Right atrium auricular region (tissue), 2 donors: ENCODE results near the gene SLIT3. TPM values are rescaled to one million over a fixed set of nuclear protein-coding genes. Genes with fewer than 3 reads are reported as not detected.

Experiments used
- DNase-seq: peaks from one replicate; pipeline ENCODE4 v3.0.0-alpha.2; 2019; ENCODE audit warnings: low spot score
- H3K27ac ChIP-seq, 2 donors: fragments of 200-600 bp; sonication (generic); 1 replicate in 1 of 2; 2 replicates in 1 of 2; pipeline ENCODE4 v1.5.1; 2016 to 2019
- H3K27me3 ChIP-seq, 2 donors: fragments of 200-600 bp; sonication (generic); one replicate each; pipeline versions ENCODE4 v1.5.1 to v1.6.0; 2017 to 2019
- H3K36me3 ChIP-seq: fragments of 200-600 bp; sonication (generic); one replicate; pipeline ENCODE4 v1.5.1; 2016
- H3K4me1 ChIP-seq, 2 donors: fragments of 200-600 bp; sonication (generic); one replicate each; pipeline versions ENCODE4 v1.5.1 to v1.6.0; 2017 to 2019
- H3K4me3 ChIP-seq, 2 donors: fragments of 200-600 bp; sonication (generic); 1 replicate in 1 of 2; 2 replicates in 1 of 2; pipeline ENCODE4 v1.5.1; 2017 to 2019; ENCODE audit warnings: mild to moderate bottlenecking in 1 of 2, moderate library complexity in 1 of 2
- H3K9me3 ChIP-seq, 2 donors: fragments of 200-600 bp; sonication (generic); one replicate each; pipeline ENCODE4 v1.5.1; 2019
- CTCF ChIP-seq, 2 donors: fragments of 200-600 bp; sonication (generic); IDR thresholded peaks; one replicate each; pipeline ENCODE4 v1.5.1; 2019; ENCODE audit warnings: antibody characterized with exemption in 2 of 2
- total RNA-seq, 2 donors: library from RNA; depleted of rRNA; stranded (reverse); fragments of >200 nt; gene quantifications; one replicate each; pipeline ENCODE4 v1.1.0, GENCODE V29; 2016

SLIT3 gene
- total RNA-seq, 2 donors from 2014 or later: 66.1 to 85.8 TPM

- Histone ChIP-seq H3K27ac (no peak overlapping the region), H3K9me3 (no peaks in the 10 kb centered on the region), H3K36me3 (no peaks in the 10 kb centered on the region), H3K4me1 (peaks cover 0 to 4% of the 10 kb centered on the region in 2 donors), H3K27me3 (no peaks in the 10 kb centered on the region), H3K4me3 (no peak overlapping the region)
- no peak for TF ChIP-seq CTCF (IDR thresholded peaks at IDR 0.05)
- no peak for DNase-seq
Measured at GRCh38 chr5:168936511-168936910, 364.4 kb downstream of the SLIT3 start.

- no peak overlapping the region for H3K27ac ChIP-seq
- no peaks in the 10 kb centered on the region for H3K27me3 ChIP-seq
- no peak for DNase-seq
- no peak overlapping the region for H3K4me3 ChIP-seq
- H3K36me3 ChIP-seq: no peaks in the 10 kb centered on the region
- TF ChIP-seq CTCF (IDR thresholded peaks at IDR 0.05): no peak
- H3K9me3 ChIP-seq: no peaks in the 10 kb centered on the region
- peaks cover 0 to 17% of the 10 kb centered on the region in 2 donors for H3K4me1 ChIP-seq
Measured at GRCh38 chr5:168935183-168935582, 365.8 kb downstream of the SLIT3 start.

GRCh38 chr5:168934169-168934568 is 366.8 kb downstream of the SLIT3 start:
- no peaks in the 10 kb centered on the region for H3K27me3 ChIP-seq
- no peaks in the 10 kb centered on the region for H3K9me3 ChIP-seq
- H3K27ac ChIP-seq: no peak overlapping the region
- no peak for TF ChIP-seq CTCF (IDR thresholded peaks at IDR 0.05)
- H3K4me1 ChIP-seq: peaks cover 0 to 19% of the 10 kb centered on the region in 2 donors
- no peaks in the 10 kb centered on the region for H3K36me3 ChIP-seq
- H3K4me3 ChIP-seq: no peak overlapping the region
- DNase-seq: no peak

GRCh38 chr5:168932400-168933189 is 368.3 kb downstream of the SLIT3 start:
- Histone ChIP-seq H3K4me3 (no peak overlapping the region), H3K4me1 (peaks cover 0 to 19% of the 10 kb centered on the region in 2 donors), H3K36me3 (no peaks in the 10 kb centered on the region), H3K27me3 (no peaks in the 10 kb centered on the region), H3K27ac (peak overlapping the region in 1 of 2 donors; percentile 73), H3K9me3 (no peaks in the 10 kb centered on the region)
- TF ChIP-seq CTCF (IDR thresholded peaks at IDR 0.05): no peak
- DNase-seq: no peak

GRCh38 chr5:168931638-168932345 is 369.1 kb downstream of the SLIT3 start:
- H3K4me3 ChIP-seq: no peak overlapping the region
- no peak for TF ChIP-seq CTCF (IDR thresholded peaks at IDR 0.05)
- peaks cover 0 to 19% of the 10 kb centered on the region in 2 donors for H3K4me1 ChIP-seq
- peak overlapping the region; percentile 60 to 73 for H3K27ac ChIP-seq
- peak; percentile 66 for DNase-seq
- H3K36me3 ChIP-seq: no peaks in the 10 kb centered on the region
- no peaks in the 10 kb centered on the region for H3K27me3 ChIP-seq
- H3K9me3 ChIP-seq: no peaks in the 10 kb centered on the region
